Kidney epithelial cell (primary cell): Measurements from ENCODE around the gene EDDM13. TPM values are rescaled to one million over a fixed set of nuclear protein-coding genes. Genes with fewer than 3 reads are reported as not detected.
"Not testable (repeated sequence)": the region's sequence is repeated elsewhere in the genome, so short reads cannot be mapped to it uniquely, and the experiment has no call there.

Source experiments
- DNase-seq: peaks from one replicate; pipeline ENCODE4 v3.0.0-alpha.2; 2010; ENCODE audit warnings: low read depth
- H3K27me3 ChIP-seq: 2 replicates; pipeline ENCODE4 v1.6.0; 2011; ENCODE audit warnings: low read length; ENCODE audit not compliant: control insufficient read depth, insufficient read depth
- H3K36me3 ChIP-seq: 2 replicates; pipeline ENCODE4 v1.5.1; 2011; ENCODE audit warnings: low read length; ENCODE audit not compliant: control insufficient read depth, insufficient read depth
- H3K4me3 ChIP-seq: 2 replicates; pipeline ENCODE4 v1.5.1; 2011; ENCODE audit warnings: low read depth, mild to moderate bottlenecking, control low read depth, low read length
- CTCF ChIP-seq: IDR thresholded peaks from 2 replicates; pipeline ENCODE4 v1.5.1; 2011; ENCODE audit warnings: mild to moderate bottlenecking, moderate library complexity, low read length, control low read depth, inconsistent platforms; ENCODE audit not compliant: insufficient read depth, poor library complexity, severe bottlenecking
- total RNA-seq: library from RNA; depleted of rRNA; stranded (reverse); fragments of >200 nt; gene quantifications from 2 replicates; pipeline ENCODE4 v1.2.3, GENCODE V29; 2015

EDDM13 gene
- total RNA-seq, 1 donor from 2014 or later = not detected

GRCh38 chr19:56297010-56297409, 24.5 kb downstream of the EDDM13 start:
- Histone ChIP-seq H3K36me3 (no peaks in the 10 kb centered on the region), H3K27me3 (no peaks in the 10 kb centered on the region), H3K4me3 (no peak overlapping the region)
- no peak for DNase-seq
- TF ChIP-seq CTCF = no peak

GRCh38 chr19:56299688-56300087, 27.1 kb downstream of the EDDM13 start:
- Histone ChIP-seq H3K27me3 (no peaks in the 10 kb centered on the region), H3K4me3 (no peak overlapping the region), H3K36me3 (no peaks in the 10 kb centered on the region)
- no peak for TF ChIP-seq CTCF
- no peak for DNase-seq

- no peak for DNase-seq
Observed at GRCh38 chr19:56301155-56301554, 28.6 kb downstream of the EDDM13 start.

GRCh38 chr19:56301886-56302620, 29.5 kb downstream of the EDDM13 start:
- no peak for TF ChIP-seq CTCF
- Histone ChIP-seq H3K27me3 (no peaks in the 10 kb centered on the region), H3K36me3 (no peaks in the 10 kb centered on the region), H3K4me3 (no peak overlapping the region)
- no peak for DNase-seq

More at GRCh38 chr19:56301155-56301554, 28.6 kb downstream of the EDDM13 start:
- TF ChIP-seq CTCF = no peak
- Histone ChIP-seq H3K27me3 (no peaks in the 10 kb centered on the region), H3K36me3 (no peaks in the 10 kb centered on the region), H3K4me3 (no peak overlapping the region)

GRCh38 chr19:56304243-56304642, 31.7 kb downstream of the EDDM13 start:
- no peak for TF ChIP-seq CTCF
- peaks cover 1% of the 10 kb centered on the region for H3K36me3 ChIP-seq
- no peak for DNase-seq
- no peak overlapping the region for H3K4me3 ChIP-seq
- no peaks in the 10 kb centered on the region for H3K27me3 ChIP-seq

- TF ChIP-seq CTCF = no peak
- Histone ChIP-seq H3K4me3 (no peak overlapping the region), H3K36me3 (peaks cover 1% of the 10 kb centered on the region), H3K27me3 (no peaks in the 10 kb centered on the region)
- DNase-seq = no peak
Observed at GRCh38 chr19:56306016-56306415, 33.5 kb downstream of the EDDM13 start.

- not testable (repeated sequence) for DNase-seq, H3K36me3 ChIP-seq, H3K4me3 ChIP-seq, H3K27me3 ChIP-seq
Observed at GRCh38 chr19:56307062-56307461, 34.5 kb downstream of the EDDM13 start.
